Endometrial microvascular endothelial cells (primary cell): ENCODE data around the gene EIF4G1. TPM values are rescaled to one million over a fixed set of nuclear protein-coding genes. Genes with fewer than 3 reads are reported as not detected.
"Not testable (repeated sequence)": the region's sequence is repeated elsewhere in the genome, so short reads cannot be mapped to it uniquely, and the experiment has no call there.

Source experiments
- in situ Hi-C: cut with HindIII; loops from 2 replicates; pipeline ENCODE4 v1.10.0; 2017; ENCODE audit warnings: low sequenced_read_pairs, low pct_unique_long_range_greater_than_20kb; ENCODE audit errors: inconsistent ontology term
- total RNA-seq: library from RNA; depleted of rRNA; stranded (reverse); fragments of >200 nt; gene quantifications from one replicate; pipeline ENCODE4 v1.2.3, GENCODE V29; 2015; ENCODE audit errors: inconsistent ontology term

Gene EIF4G1
- 611 TPM for total RNA-seq

GRCh38 chr3:184314363-184314699 is at the start of gene EIF4G1:
TSS of gene EIF4G1 (plus strand) at chr3:184314606. CDS start at chr3:184315797, 1,191 bp downstream.
- in situ Hi-C loops, result no loop called here

GRCh38 chr3:184267249-184267648 is 47.2 kb upstream of the EIF4G1 start:
- in situ Hi-C loops, result not testable (repeated sequence)

- in situ Hi-C loops, result no loop called here
These were observed 42.1 kb upstream of the EIF4G1 start for GRCh38 chr3:184272269-184272668.

GRCh38 chr3:184275381-184275701 is 39.1 kb upstream of the EIF4G1 start:
- in situ Hi-C loops, result no loop called here

- in situ Hi-C loops, result no loop called here
These were observed 38.2 kb upstream of the EIF4G1 start, which contains the start of gene ECE2 for GRCh38 chr3:184275961-184276910. TSS of gene ECE2 (plus strand) at chr3:184276022. CDS start at chr3:184276154, 132 bp downstream.

- in situ Hi-C loops, result no loop called here
These were observed 37.0 kb upstream of the EIF4G1 start for GRCh38 chr3:184277366-184277765.

- in situ Hi-C loops, result no loop called here
These were observed 31.5 kb upstream of the EIF4G1 start for GRCh38 chr3:184282941-184283340.

GRCh38 chr3:184283681-184284080 is 30.7 kb upstream of the EIF4G1 start:
- in situ Hi-C loops, result no loop called here

- in situ Hi-C loops, result no loop called here
These were observed 29.7 kb upstream of the EIF4G1 start for GRCh38 chr3:184284696-184285095.

GRCh38 chr3:184289426-184289938 is 24.9 kb upstream of the EIF4G1 start:
- in situ Hi-C loops, result no loop called here

- in situ Hi-C loops, result no loop called here
These were observed 24.1 kb upstream of the EIF4G1 start for GRCh38 chr3:184290331-184290730.

GRCh38 chr3:184291044-184291737 is 23.2 kb upstream of the EIF4G1 start:
- in situ Hi-C loops, result no loop called here

GRCh38 chr3:184291738-184292445 is 22.5 kb upstream of the EIF4G1 start:
- in situ Hi-C loops, result no loop called here

GRCh38 chr3:184295771-184296170 is 18.6 kb upstream of the EIF4G1 start:
- in situ Hi-C loops, result no loop called here

- in situ Hi-C loops, result no loop called here
These were observed 17.8 kb upstream of the EIF4G1 start for GRCh38 chr3:184296616-184297015.

GRCh38 chr3:184298759-184299487 is 15.5 kb upstream of the EIF4G1 start, which contains the start of gene PSMD2:
TSS of gene PSMD2 (plus strand) at chr3:184299241. CDS start at chr3:184299267, 26 bp downstream.
- in situ Hi-C loops, result no loop called here

GRCh38 chr3:184299488-184300377 is 14.7 kb upstream of the EIF4G1 start:
- in situ Hi-C loops, result no loop called here

GRCh38 chr3:184300378-184300720 is 14.1 kb upstream of the EIF4G1 start:
- in situ Hi-C loops, result no loop called here
